AG09309 (cell line): ENCODE results near the gene PPARG.

Experiments
- DNase-seq: peaks from one replicate; pipeline ENCODE4 v3.0.0-alpha.2; 2010; ENCODE audit warnings: low read depth
- H3K4me3 ChIP-seq: 2 replicates; pipeline ENCODE4 v1.5.1; 2011; ENCODE audit warnings: mild to moderate bottlenecking, low read depth, low read length, moderate library complexity; ENCODE audit not compliant: control insufficient read depth
- TF ChIP-seq, protein P1 (sequence below): IDR thresholded peaks from 2 replicates; pipeline ENCODE4 v1.5.1; 2011; ENCODE audit warnings: mild to moderate bottlenecking, low read depth, low read length, inconsistent platforms; ENCODE audit not compliant: insufficient read depth, control insufficient read depth; ENCODE audit errors: missing control alignments

PPARG gene

DNA sequence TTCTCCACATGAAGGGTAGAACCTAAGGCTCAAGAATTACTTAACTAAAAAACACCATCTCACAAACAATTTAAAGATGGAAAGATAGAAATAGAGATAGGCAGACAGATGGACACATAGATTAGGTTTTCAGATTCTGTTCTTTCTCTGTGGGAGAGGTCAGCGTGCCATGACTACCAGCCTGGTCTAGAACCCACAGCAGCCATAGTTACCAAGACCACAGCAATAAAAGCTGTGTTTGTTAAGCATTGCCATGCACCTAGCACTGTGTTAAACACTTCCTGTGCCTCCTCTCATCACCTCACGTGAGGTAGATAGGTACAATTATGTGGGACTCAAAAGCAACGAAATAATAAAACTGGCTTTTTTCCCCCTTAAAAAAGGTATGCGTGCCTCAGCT lies 112.3 kb downstream of the PPARG start:
- H3K4me3 ChIP-seq: no peak overlapping the region
- TF ChIP-seq, protein P1, sequence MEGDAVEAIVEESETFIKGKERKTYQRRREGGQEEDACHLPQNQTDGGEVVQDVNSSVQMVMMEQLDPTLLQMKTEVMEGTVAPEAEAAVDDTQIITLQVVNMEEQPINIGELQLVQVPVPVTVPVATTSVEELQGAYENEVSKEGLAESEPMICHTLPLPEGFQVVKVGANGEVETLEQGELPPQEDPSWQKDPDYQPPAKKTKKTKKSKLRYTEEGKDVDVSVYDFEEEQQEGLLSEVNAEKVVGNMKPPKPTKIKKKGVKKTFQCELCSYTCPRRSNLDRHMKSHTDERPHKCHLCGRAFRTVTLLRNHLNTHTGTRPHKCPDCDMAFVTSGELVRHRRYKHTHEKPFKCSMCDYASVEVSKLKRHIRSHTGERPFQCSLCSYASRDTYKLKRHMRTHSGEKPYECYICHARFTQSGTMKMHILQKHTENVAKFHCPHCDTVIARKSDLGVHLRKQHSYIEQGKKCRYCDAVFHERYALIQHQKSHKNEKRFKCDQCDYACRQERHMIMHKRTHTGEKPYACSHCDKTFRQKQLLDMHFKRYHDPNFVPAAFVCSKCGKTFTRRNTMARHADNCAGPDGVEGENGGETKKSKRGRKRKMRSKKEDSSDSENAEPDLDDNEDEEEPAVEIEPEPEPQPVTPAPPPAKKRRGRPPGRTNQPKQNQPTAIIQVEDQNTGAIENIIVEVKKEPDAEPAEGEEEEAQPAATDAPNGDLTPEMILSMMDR: no peak
- no peak for DNase-seq

GRCh38 chr3:12405432-12406272 lies 116.8 kb downstream of the PPARG start:
- H3K4me3 ChIP-seq: no peak overlapping the region
- DNase-seq: no peak
- TF ChIP-seq, protein P1: no peak

GRCh38 chr3:12408984-12409683 lies 120.3 kb downstream of the PPARG start:
- no peak for DNase-seq
- H3K4me3 ChIP-seq: no peak overlapping the region
- TF ChIP-seq, protein P1: no peak

GRCh38 chr3:12409684-12410596 lies 121.1 kb downstream of the PPARG start:
- no peak overlapping the region for H3K4me3 ChIP-seq
- TF ChIP-seq, protein P1: no peak
- no peak for DNase-seq

DNA sequence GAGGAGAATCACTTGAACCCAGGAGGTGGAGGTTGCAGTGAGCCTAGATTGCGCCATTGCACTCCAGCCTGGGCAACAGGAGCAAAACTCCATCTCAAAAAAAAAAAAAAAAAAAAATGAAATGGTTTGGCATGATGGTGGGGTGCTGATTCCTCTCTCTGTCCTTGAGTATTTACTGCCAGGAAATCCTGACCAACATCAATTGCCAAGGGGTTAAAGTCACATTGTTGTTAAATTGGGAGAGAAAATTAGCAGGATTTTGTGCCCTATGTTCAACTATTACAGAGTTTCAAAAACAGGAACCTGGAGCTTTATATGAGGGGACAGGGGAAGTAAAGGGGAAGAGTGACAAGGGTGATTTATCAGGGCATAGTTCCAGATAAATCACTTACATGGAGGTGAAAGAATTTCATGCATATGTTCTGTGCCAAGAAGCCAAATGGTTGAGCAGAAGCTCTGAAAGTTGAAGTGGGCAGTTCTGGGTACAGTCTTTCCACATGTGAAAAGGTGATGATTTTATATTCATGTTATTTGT lies 124.9 kb downstream of the PPARG start:
- TF ChIP-seq, protein P1: no peak
- H3K4me3 ChIP-seq: no peak overlapping the region
- no peak for DNase-seq

GRCh38 chr3:12415014-12415680 lies 126.3 kb downstream of the PPARG start:
- TF ChIP-seq, protein P1: no peak
- no peak overlapping the region for H3K4me3 ChIP-seq
- DNase-seq: no peak
